HCT116 (cell line): Measurements from ENCODE around the gene GRID2.

ENCODE experiments used
- EZH2 ChIP-seq: fragments of 200-600 bp; sonication (generic); IDR thresholded peaks from 2 replicates; pipeline ENCODE4 v1.6.1; 2017; ENCODE audit warnings: antibody characterized with exemption, mixed run types
- EZH2phosphoT487 ChIP-seq: fragments of 200-600 bp; IDR thresholded peaks from 2 replicates; pipeline ENCODE4 v1.6.1; 2018; ENCODE audit warnings: antibody characterized with exemption, borderline replicate concordance
- POLR2A ChIP-seq: IDR thresholded peaks from 2 replicates; pipeline ENCODE4 v1.7.0; 2011; ENCODE audit warnings: borderline replicate concordance; ENCODE audit not compliant: insufficient read depth, insufficient read length; ENCODE audit errors: extremely low read depth
- POLR2AphosphoS5 ChIP-seq: IDR thresholded peaks from 2 replicates; pipeline ENCODE4 v1.6.1; 2011; ENCODE audit warnings: mild to moderate bottlenecking, low read depth, low read length, moderate library complexity
- RAD21 ChIP-seq: IDR thresholded peaks from 2 replicates; pipeline ENCODE4 v1.6.1; 2012; ENCODE audit warnings: low read depth, mild to moderate bottlenecking
- SRF ChIP-seq: IDR thresholded peaks from 2 replicates; pipeline ENCODE4 v1.6.1; 2012; ENCODE audit warnings: low read depth
- ZNF274 ChIP-seq: fragments of 200-500 bp; sonication (Bioruptor generic); IDR thresholded peaks from 2 replicates; pipeline ENCODE4 v1.6.1; 2014; ENCODE audit warnings: mild to moderate bottlenecking, low read depth, low read length, inconsistent platforms
- TF ChIP-seq, protein P1 (sequence below), 3 experiments: fragments of 200-600 bp in 1 of 3; sonication (generic) in 1 of 3; IDR thresholded peaks in 2 of 3; conservative IDR thresholded peaks in 1 of 3; 2 replicates each; pipeline ENCODE4 v1.5.1; 2012 to 2017; ENCODE audit warnings: low read depth in 2 of 3, low read length in 2 of 3, antibody characterized with exemption in 1 of 3, borderline replicate concordance in 1 of 3, control low read depth in 1 of 3, mild to moderate bottlenecking in 1 of 3, mixed read lengths in 1 of 3, mixed run types in 1 of 3, moderate library complexity in 1 of 3; ENCODE audit not compliant: insufficient read depth in 1 of 3
- TF ChIP-seq, protein P2 (sequence below): IDR thresholded peaks from 2 replicates; pipeline ENCODE4 v1.6.1; 2012

DNA sequence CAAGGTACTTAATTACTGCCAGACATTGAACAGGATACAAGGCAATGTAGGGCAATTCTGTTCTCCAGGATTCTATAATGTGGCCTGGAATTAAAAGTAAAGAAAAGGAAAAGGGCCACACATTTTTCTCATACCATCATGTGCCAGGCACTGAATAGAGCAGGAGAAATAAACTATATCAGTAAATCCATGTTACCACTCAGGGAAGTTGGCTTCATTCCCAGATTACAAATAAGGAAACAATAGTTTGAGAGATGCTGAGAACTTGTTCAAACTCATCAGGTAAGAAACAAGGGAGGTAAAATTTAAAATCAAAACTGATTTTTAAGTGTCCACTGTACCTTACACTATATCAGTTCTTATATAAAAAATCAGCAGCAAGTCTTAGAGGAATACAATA is 879.8 kb downstream of the GRID2 start:
- TF ChIP-seq, protein P1, sequence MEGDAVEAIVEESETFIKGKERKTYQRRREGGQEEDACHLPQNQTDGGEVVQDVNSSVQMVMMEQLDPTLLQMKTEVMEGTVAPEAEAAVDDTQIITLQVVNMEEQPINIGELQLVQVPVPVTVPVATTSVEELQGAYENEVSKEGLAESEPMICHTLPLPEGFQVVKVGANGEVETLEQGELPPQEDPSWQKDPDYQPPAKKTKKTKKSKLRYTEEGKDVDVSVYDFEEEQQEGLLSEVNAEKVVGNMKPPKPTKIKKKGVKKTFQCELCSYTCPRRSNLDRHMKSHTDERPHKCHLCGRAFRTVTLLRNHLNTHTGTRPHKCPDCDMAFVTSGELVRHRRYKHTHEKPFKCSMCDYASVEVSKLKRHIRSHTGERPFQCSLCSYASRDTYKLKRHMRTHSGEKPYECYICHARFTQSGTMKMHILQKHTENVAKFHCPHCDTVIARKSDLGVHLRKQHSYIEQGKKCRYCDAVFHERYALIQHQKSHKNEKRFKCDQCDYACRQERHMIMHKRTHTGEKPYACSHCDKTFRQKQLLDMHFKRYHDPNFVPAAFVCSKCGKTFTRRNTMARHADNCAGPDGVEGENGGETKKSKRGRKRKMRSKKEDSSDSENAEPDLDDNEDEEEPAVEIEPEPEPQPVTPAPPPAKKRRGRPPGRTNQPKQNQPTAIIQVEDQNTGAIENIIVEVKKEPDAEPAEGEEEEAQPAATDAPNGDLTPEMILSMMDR (IDR thresholded peaks at IDR 0.05 in 2 of 3, conservative IDR thresholded peaks at IDR 0.05 in 1 of 3; ENCODE audit: borderline replicate concordance in 1 of 3, insufficient read depth in 1 of 3, low read depth in 2 of 3, low read length in 2 of 3): no peak
- TF ChIP-seq RAD21 (no peak), ZNF274 (no peak), POLR2A (no peak), POLR2AphosphoS5 (no peak), EZH2phosphoT487 (no peak), EZH2 (no peak), SRF (no peak)
- TF ChIP-seq, protein P2, sequence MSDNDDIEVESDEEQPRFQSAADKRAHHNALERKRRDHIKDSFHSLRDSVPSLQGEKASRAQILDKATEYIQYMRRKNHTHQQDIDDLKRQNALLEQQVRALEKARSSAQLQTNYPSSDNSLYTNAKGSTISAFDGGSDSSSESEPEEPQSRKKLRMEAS: no peak
